Measurements from ENCODE around the gene ACSF2. TPM values are rescaled to one million over a fixed set of nuclear protein-coding genes. Genes with fewer than 3 reads are reported as not detected.
A peak's percentile ranks its signal among the peaks of the same experiment; 100 is the strongest.

Gene ACSF2
- total and polyA plus RNA-seq, 5 donors = 61.1 to 112 (median 90.8) TPM

GRCh38 chr17:50492214-50492613 is 66.2 kb downstream of the ACSF2 start:
- no peak for ATAC-seq

GRCh38 chr17:50493744-50494143 is 67.7 kb downstream of the ACSF2 start:
- no peak overlapping the region for H3K4me3 ChIP-seq (ENCODE audit: low read length)
- intact Hi-C loops (cut with DNase I) = no loop called here
- H3K27ac ChIP-seq (ENCODE audit: low read length) = no peak overlapping the region
- H3K27me3 ChIP-seq (ENCODE audit: control insufficient read depth, insufficient read depth) = no peaks in the 10 kb centered on the region
- WGBS = 44% methylated on average over 3 of the region's 3 CpGs
- ATAC-seq (no peak), DNase-seq (no peak)
- no peaks in the 10 kb centered on the region for H3K9me3 ChIP-seq (ENCODE audit: control insufficient read depth, low read length)
- no peaks in the 10 kb centered on the region for H3K4me1 ChIP-seq (ENCODE audit: control insufficient read depth, insufficient read depth, low read length)

More at GRCh38 chr17:50492214-50492613, 66.2 kb downstream of the ACSF2 start:
- intact Hi-C loops (cut with DNase I) = no loop called here
- H3K27me3 ChIP-seq (ENCODE audit: control insufficient read depth, insufficient read depth) = no peaks in the 10 kb centered on the region
- H3K4me3 ChIP-seq (ENCODE audit: low read length) = no peak overlapping the region
- 92% methylated on average over 8 of the region's 8 CpGs for WGBS
- H3K4me1 ChIP-seq (ENCODE audit: control insufficient read depth, insufficient read depth, low read length) = no peaks in the 10 kb centered on the region
- DNase-seq = no peak
- H3K27ac ChIP-seq (ENCODE audit: low read length) = no peak overlapping the region
- no peaks in the 10 kb centered on the region for H3K9me3 ChIP-seq (ENCODE audit: control insufficient read depth, low read length)

- Histone ChIP-seq H3K4me3 (ENCODE audit: low read length) (no peak overlapping the region), H3K4me1 (ENCODE audit: control insufficient read depth, insufficient read depth, low read length) (no peaks in the 10 kb centered on the region), H3K27ac (ENCODE audit: low read length) (no peak overlapping the region), H3K27me3 (ENCODE audit: control insufficient read depth, insufficient read depth) (no peaks in the 10 kb centered on the region), H3K9me3 (ENCODE audit: control insufficient read depth, low read length) (no peaks in the 10 kb centered on the region)
- ATAC-seq = peak in 1 of 2 donors; percentile 16
- no peak for DNase-seq
- intact Hi-C loops (cut with DNase I) = no loop called here
- 84% methylated on average over 8 of the region's 8 CpGs for WGBS
These were observed 69.3 kb downstream of the ACSF2 start for GRCh38 chr17:50495217-50495823.

- Histone ChIP-seq H3K27me3 (ENCODE audit: control insufficient read depth, insufficient read depth) (no peaks in the 10 kb centered on the region), H3K9me3 (ENCODE audit: control insufficient read depth, low read length) (no peaks in the 10 kb centered on the region), H3K4me3 (ENCODE audit: low read length) (no peak overlapping the region), H3K4me1 (ENCODE audit: control insufficient read depth, insufficient read depth, low read length) (no peaks in the 10 kb centered on the region), H3K27ac (ENCODE audit: low read length) (no peak overlapping the region)
- no peak for DNase-seq
- intact Hi-C loops (cut with DNase I) = no loop called here
- no peak for ATAC-seq
- 95% methylated on average over 8 of the region's 8 CpGs for WGBS
These were observed 69.9 kb downstream of the ACSF2 start for GRCh38 chr17:50495918-50496317.

GRCh38 chr17:50498021-50498874 is 72.2 kb downstream of the ACSF2 start:
- no peak overlapping the region for H3K4me3 ChIP-seq (ENCODE audit: low read length)
- intact Hi-C loops (cut with DNase I) = no loop called here
- 71% methylated on average over 7 of the region's 7 CpGs for WGBS
- ATAC-seq (no peak), DNase-seq (no peak)
- H3K9me3 ChIP-seq (ENCODE audit: control insufficient read depth, low read length) = no peaks in the 10 kb centered on the region
- H3K4me1 ChIP-seq (ENCODE audit: control insufficient read depth, insufficient read depth, low read length) = no peaks in the 10 kb centered on the region
- no peak overlapping the region for H3K27ac ChIP-seq (ENCODE audit: low read length)
- no peaks in the 10 kb centered on the region for H3K27me3 ChIP-seq (ENCODE audit: control insufficient read depth, insufficient read depth)

- no peak for ATAC-seq
- intact Hi-C loops (cut with DNase I) = no loop called here
- no peaks in the 10 kb centered on the region for H3K4me1 ChIP-seq (ENCODE audit: control insufficient read depth, insufficient read depth, low read length)
- no peaks in the 10 kb centered on the region for H3K27me3 ChIP-seq (ENCODE audit: control insufficient read depth, insufficient read depth)
- no peak overlapping the region for H3K27ac ChIP-seq (ENCODE audit: low read length)
- DNase-seq = no peak
- H3K9me3 ChIP-seq (ENCODE audit: control insufficient read depth, low read length) = no peaks in the 10 kb centered on the region
- no peak overlapping the region for H3K4me3 ChIP-seq (ENCODE audit: low read length)
These were observed 73.3 kb downstream of the ACSF2 start for GRCh38 chr17:50499270-50499669.

GRCh38 chr17:50499721-50500120 is 73.7 kb downstream of the ACSF2 start:
- 97% methylated on average over 2 of the region's 2 CpGs for WGBS

GRCh38 chr17:50501054-50501453 is 75.0 kb downstream of the ACSF2 start:
- Histone ChIP-seq H3K9me3 (ENCODE audit: control insufficient read depth, low read length) (no peaks in the 10 kb centered on the region), H3K4me3 (ENCODE audit: low read length) (no peak overlapping the region), H3K27ac (ENCODE audit: low read length) (no peak overlapping the region), H3K4me1 (ENCODE audit: control insufficient read depth, insufficient read depth, low read length) (no peaks in the 10 kb centered on the region), H3K27me3 (ENCODE audit: control insufficient read depth, insufficient read depth) (no peaks in the 10 kb centered on the region)
- DNase-seq (peak in 2 of 3 donors; percentile 27 to 56), ATAC-seq (no peak)
- WGBS = 35% methylated on average over 5 of the region's 5 CpGs
- intact Hi-C loops (cut with DNase I) = no loop called here

More at GRCh38 chr17:50499721-50500120, 73.7 kb downstream of the ACSF2 start:
- no peak for ATAC-seq
- H3K27me3 ChIP-seq (ENCODE audit: control insufficient read depth, insufficient read depth) = no peaks in the 10 kb centered on the region
- H3K4me3 ChIP-seq (ENCODE audit: low read length) = no peak overlapping the region
- no peak for DNase-seq
- intact Hi-C loops (cut with DNase I) = no loop called here
- H3K9me3 ChIP-seq (ENCODE audit: control insufficient read depth, low read length) = no peaks in the 10 kb centered on the region
- H3K4me1 ChIP-seq (ENCODE audit: control insufficient read depth, insufficient read depth, low read length) = no peaks in the 10 kb centered on the region
- no peak overlapping the region for H3K27ac ChIP-seq (ENCODE audit: low read length)

GRCh38 chr17:50502301-50502990 is 76.4 kb downstream of the ACSF2 start:
- no peak overlapping the region for H3K4me3 ChIP-seq (ENCODE audit: low read length)
- H3K4me1 ChIP-seq (ENCODE audit: control insufficient read depth, insufficient read depth, low read length) = no peaks in the 10 kb centered on the region
- DNase-seq = no peak
- intact Hi-C loops (cut with DNase I) = no loop called here
- no peak for ATAC-seq
- H3K27ac ChIP-seq (ENCODE audit: low read length) = no peak overlapping the region
- H3K27me3 ChIP-seq (ENCODE audit: control insufficient read depth, insufficient read depth) = no peaks in the 10 kb centered on the region
- 88% methylated on average over 9 of the region's 9 CpGs for WGBS
- H3K9me3 ChIP-seq (ENCODE audit: control insufficient read depth, low read length) = no peaks in the 10 kb centered on the region

- Histone ChIP-seq H3K4me1 (ENCODE audit: control insufficient read depth, insufficient read depth, low read length) (no peaks in the 10 kb centered on the region), H3K27ac (ENCODE audit: low read length) (no peak overlapping the region), H3K27me3 (ENCODE audit: control insufficient read depth, insufficient read depth) (no peaks in the 10 kb centered on the region), H3K4me3 (ENCODE audit: low read length) (no peak overlapping the region), H3K9me3 (ENCODE audit: control insufficient read depth, low read length) (no peaks in the 10 kb centered on the region)
- DNase-seq = peak in 1 of 3 donors; percentile 0
- ATAC-seq = no peak
- 62% methylated on average over 7 of the region's 7 CpGs for WGBS
- intact Hi-C loops (cut with DNase I) = no loop called here
These were observed 79.6 kb downstream of the ACSF2 start for GRCh38 chr17:50505591-50506130.

- Histone ChIP-seq H3K27me3 (ENCODE audit: control insufficient read depth, insufficient read depth) (no peaks in the 10 kb centered on the region), H3K27ac (ENCODE audit: low read length) (no peak overlapping the region), H3K4me3 (ENCODE audit: low read length) (no peak overlapping the region), H3K9me3 (ENCODE audit: control insufficient read depth, low read length) (no peaks in the 10 kb centered on the region), H3K4me1 (ENCODE audit: control insufficient read depth, insufficient read depth, low read length) (no peaks in the 10 kb centered on the region)
- ATAC-seq (no peak), DNase-seq (peak in 1 of 3 donors; percentile 3)
- 77% methylated on average over 7 of the region's 7 CpGs for WGBS
- intact Hi-C loops (cut with DNase I) = no loop called here
These were observed 80.3 kb downstream of the ACSF2 start for GRCh38 chr17:50506298-50506697.
